ENCODE results near the gene SPATS2L.

GRCh38 chr2:200360364-200360763 lies 53.9 kb downstream of the SPATS2L start:
- no peak for TF ChIP-seq CTCF (IDR thresholded peaks at IDR 0.05)
- no peak for TF ChIP-seq EZH2 (IDR thresholded peaks at IDR 0.05)
- TF ChIP-seq EZH2phosphoT487 (IDR thresholded peaks at IDR 0.05): no peak
